Stimulated activated CD4-positive, alpha-beta T cell treated with anti-CD3 and anti-CD28 coated beads, Interleukin-1b, Interleukin-23, amount 100 ng/mL, for 48 hours (primary cell): Measurements from ENCODE around the gene DNAJB6.
"Not testable (repeated sequence)": the region's sequence is repeated elsewhere in the genome, so short reads cannot be mapped to it uniquely, and the experiment has no call there.

Experiments used
- DNase-seq: peaks from one replicate; pipeline ENCODE4 v3.0.0-alpha.2; 2020

The DNAJB6 gene

GRCh38 chr7:157329447-157329846 lies 7.4 kb upstream of the DNAJB6 start:
- DNase-seq: no peak

GRCh38 chr7:157330567-157330966 lies 6.2 kb upstream of the DNAJB6 start:
- DNase-seq: not testable (repeated sequence)

- DNase-seq: not testable (repeated sequence)
Observed at GRCh38 chr7:157331049-157331448, 5.8 kb upstream of the DNAJB6 start.

GRCh38 chr7:157335236-157335635 lies 1.6 kb upstream of the DNAJB6 start:
- DNase-seq: no peak

GRCh38 chr7:157335991-157336382 lies 817 bp upstream of the DNAJB6 start:
- DNase-seq: no peak

GRCh38 chr7:157337316-157338149 lies 729 bp downstream of the DNAJB6 start:
- peak; percentile 64 for DNase-seq

- DNase-seq: peak; percentile 65
Observed at GRCh38 chr7:157339777-157340677, 3.2 kb downstream of the DNAJB6 start.

- DNase-seq: peak; percentile 46
Observed at GRCh38 chr7:157347217-157347904, 10.6 kb downstream of the DNAJB6 start.

GRCh38 chr7:157348548-157348947 lies 11.7 kb downstream of the DNAJB6 start:
- no peak for DNase-seq

- DNase-seq: no peak
Observed at GRCh38 chr7:157352516-157352915, 15.7 kb downstream of the DNAJB6 start.

GRCh38 chr7:157355784-157356511 lies 19.1 kb downstream of the DNAJB6 start:
- no peak for DNase-seq

GRCh38 chr7:157357129-157358040 lies 20.6 kb downstream of the DNAJB6 start:
- DNase-seq: no peak

GRCh38 chr7:157358041-157358752 lies 21.4 kb downstream of the DNAJB6 start:
- no peak for DNase-seq

- DNase-seq: no peak
Observed at GRCh38 chr7:157358753-157359096, 21.9 kb downstream of the DNAJB6 start.

- no peak for DNase-seq
Observed at GRCh38 chr7:157359581-157359980, 22.8 kb downstream of the DNAJB6 start.

- DNase-seq: no peak
Observed at GRCh38 chr7:157360483-157361025, 23.8 kb downstream of the DNAJB6 start.

- DNase-seq: no peak
Observed at GRCh38 chr7:157361537-157361936, 24.7 kb downstream of the DNAJB6 start.

GRCh38 chr7:157362729-157363128 lies 25.9 kb downstream of the DNAJB6 start:
- DNase-seq: no peak

GRCh38 chr7:157366722-157367121 lies 29.9 kb downstream of the DNAJB6 start:
- DNase-seq: no peak

GRCh38 chr7:157368955-157369354 lies 32.2 kb downstream of the DNAJB6 start:
- no peak for DNase-seq

GRCh38 chr7:157370742-157371141 lies 33.9 kb downstream of the DNAJB6 start:
- DNase-seq: no peak
